Measurements from ENCODE around the gene ASMTL. TPM values are rescaled to one million over a fixed set of nuclear protein-coding genes. Genes with fewer than 3 reads are reported as not detected.

ASMTL gene
- total and polyA plus RNA-seq, 2 experiments from 2014 or later = 15.7 to 36.2 TPM

DNA sequence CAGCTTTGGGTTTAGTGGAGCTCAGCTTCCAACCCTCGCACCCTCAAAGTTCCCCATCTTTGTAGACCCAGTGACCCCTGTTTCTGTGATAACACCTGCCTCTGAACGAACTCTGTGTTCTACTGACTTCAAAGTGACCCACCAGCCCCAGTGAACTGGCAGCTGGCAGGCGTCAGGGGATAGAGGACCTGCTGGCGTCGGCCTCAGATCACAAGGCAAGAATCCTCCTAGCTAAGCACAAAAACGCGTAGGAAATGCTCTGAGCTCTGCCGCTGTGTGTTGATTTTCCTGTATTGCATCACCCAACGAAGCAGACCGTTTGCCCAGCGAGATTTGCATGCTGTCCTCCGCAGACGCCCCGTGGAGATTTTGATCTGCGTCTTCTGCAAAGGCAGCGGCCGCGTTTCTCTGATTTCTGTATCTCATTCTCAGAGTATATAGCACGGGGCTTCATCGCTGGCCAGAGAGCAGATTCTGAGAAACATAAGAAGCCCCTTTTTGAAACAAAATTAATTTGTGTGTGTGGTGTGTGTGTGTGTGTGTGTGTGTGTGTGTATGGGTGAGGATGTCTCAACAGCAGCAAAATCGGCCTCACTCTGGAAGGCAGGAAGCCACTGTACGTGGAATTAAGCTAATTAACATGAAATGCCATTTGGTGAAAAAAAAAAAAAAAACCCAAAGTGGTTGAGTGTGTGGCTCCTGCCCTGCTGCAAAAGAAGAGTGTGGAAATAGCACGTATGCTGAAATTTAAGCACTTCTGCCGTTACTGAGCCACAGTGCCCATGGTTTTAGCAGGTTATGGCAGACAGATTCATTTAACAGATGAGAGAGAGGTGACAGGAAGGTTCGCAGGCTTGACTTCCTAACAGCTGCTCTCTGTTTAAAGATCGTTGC is 29.2 kb upstream of the ASMTL start:
- Histone ChIP-seq H3F3A (ENCODE audit: insufficient read depth) (no peaks in the 10 kb centered on the region), H3K4me1 (ENCODE audit: insufficient read depth) (no peaks in the 10 kb centered on the region), H3K9me2 (ENCODE audit: insufficient read depth) (no peaks in the 10 kb centered on the region), H3K27ac (peak overlapping the region; percentile 9; the same call in 1 of the 2 replicates), H3K79me2 (ENCODE audit: insufficient read depth) (no peaks in the 10 kb centered on the region), H3K36me3 (ENCODE audit: low read depth) (no peaks in the 10 kb centered on the region), H3K4me3 (peak overlapping the region; percentile 57), H2AFZ (peak overlapping the region; percentile 84), H3K9me3 (ENCODE audit: low read depth) (no peaks in the 10 kb centered on the region), H4K20me1 (ENCODE audit: insufficient read depth) (no peaks in the 10 kb centered on the region), H3K27me3 (replicated peaks; ENCODE audit: insufficient read depth) (no peaks in the 10 kb centered on the region), H3K4me2 (ENCODE audit: unreplicated experiment) (peak overlapping the region; percentile 68), H3K9ac (peak overlapping the region; percentile 55)
- WGBS, 2 experiments (ENCODE audit: low coverage in 1 of 2, low lambda C conversion rate in 2 of 2, missing lambda C conversion rate in 2 of 2) = 5 to 6% methylated on average over 24 to 26 of the region's 26 CpGs
- in situ Hi-C loops (cut with MboI) = no loop called here
- TF ChIP-seq EZH2phosphoT487 (IDR thresholded peaks at IDR 0.05; ENCODE audit: insufficient read depth, low read depth) = no peak
- TF ChIP-seq EZH2 (IDR thresholded peaks at IDR 0.05; ENCODE audit: insufficient read depth, poor library complexity, severe bottlenecking) = no peak
- peak; percentile 82 for DNase-seq

DNA sequence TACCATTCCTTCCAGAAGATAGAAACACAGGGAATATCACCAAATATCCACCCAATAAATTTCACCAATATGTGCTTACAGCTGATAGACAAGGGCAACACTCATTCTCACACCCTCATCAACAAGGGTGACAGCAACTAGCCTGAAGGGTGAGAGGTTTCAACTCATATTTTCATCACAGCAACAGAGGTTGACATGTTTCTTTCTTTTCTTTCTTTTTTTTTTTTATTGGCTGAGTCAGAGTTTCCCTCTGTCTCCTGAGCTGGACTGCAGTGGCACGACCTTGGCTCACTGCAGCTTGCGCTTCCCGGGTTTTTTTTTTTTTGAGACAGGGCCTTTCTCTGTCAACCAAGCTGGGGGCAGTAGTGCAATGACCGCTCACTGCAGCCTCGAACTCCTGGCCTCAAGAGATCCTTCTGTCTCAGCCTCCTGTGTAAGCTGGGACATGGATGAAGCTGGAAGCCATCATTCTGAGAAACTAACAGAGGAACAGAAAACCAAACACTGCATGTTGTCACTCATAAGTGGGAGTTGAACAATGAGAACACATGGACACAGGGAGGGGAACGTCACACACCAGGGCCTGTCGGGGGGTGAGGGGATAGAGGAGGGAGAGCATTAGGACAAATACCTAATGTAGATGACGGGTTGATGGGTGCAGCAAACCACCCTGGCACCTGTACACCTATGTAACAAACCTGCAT is 27.5 kb upstream of the ASMTL start:
- H3K36me3 ChIP-seq (ENCODE audit: low read depth) = no peaks in the 10 kb centered on the region
- in situ Hi-C loops (cut with MboI) = no loop called here
- H4K20me1 ChIP-seq (ENCODE audit: insufficient read depth) = no peaks in the 10 kb centered on the region
- no peaks in the 10 kb centered on the region for H3K9me3 ChIP-seq (ENCODE audit: low read depth)
- no peak overlapping the region for H3K4me2 ChIP-seq (ENCODE audit: unreplicated experiment)
- DNase-seq = no peak
- no peak overlapping the region for H3K4me3 ChIP-seq
- 21 to 29% methylated on average over 8 of the region's 8 CpGs for WGBS, 2 experiments (ENCODE audit: low coverage in 1 of 2, low lambda C conversion rate in 2 of 2, missing lambda C conversion rate in 2 of 2)
- no peaks in the 10 kb centered on the region for H3K9me2 ChIP-seq (ENCODE audit: insufficient read depth)
- H3F3A ChIP-seq (ENCODE audit: insufficient read depth) = no peaks in the 10 kb centered on the region
- H2AFZ ChIP-seq = no peak overlapping the region
- no peaks in the 10 kb centered on the region for H3K79me2 ChIP-seq (ENCODE audit: insufficient read depth)
- no peaks in the 10 kb centered on the region for H3K4me1 ChIP-seq (ENCODE audit: insufficient read depth)
- no peak overlapping the region for H3K27ac ChIP-seq
- no peak overlapping the region for H3K9ac ChIP-seq
- TF ChIP-seq EZH2 (IDR thresholded peaks at IDR 0.05; ENCODE audit: insufficient read depth, poor library complexity, severe bottlenecking) (no peak), EZH2phosphoT487 (IDR thresholded peaks at IDR 0.05; ENCODE audit: insufficient read depth, low read depth) (no peak)
- H3K27me3 ChIP-seq (replicated peaks; ENCODE audit: insufficient read depth) = no peaks in the 10 kb centered on the region

DNA sequence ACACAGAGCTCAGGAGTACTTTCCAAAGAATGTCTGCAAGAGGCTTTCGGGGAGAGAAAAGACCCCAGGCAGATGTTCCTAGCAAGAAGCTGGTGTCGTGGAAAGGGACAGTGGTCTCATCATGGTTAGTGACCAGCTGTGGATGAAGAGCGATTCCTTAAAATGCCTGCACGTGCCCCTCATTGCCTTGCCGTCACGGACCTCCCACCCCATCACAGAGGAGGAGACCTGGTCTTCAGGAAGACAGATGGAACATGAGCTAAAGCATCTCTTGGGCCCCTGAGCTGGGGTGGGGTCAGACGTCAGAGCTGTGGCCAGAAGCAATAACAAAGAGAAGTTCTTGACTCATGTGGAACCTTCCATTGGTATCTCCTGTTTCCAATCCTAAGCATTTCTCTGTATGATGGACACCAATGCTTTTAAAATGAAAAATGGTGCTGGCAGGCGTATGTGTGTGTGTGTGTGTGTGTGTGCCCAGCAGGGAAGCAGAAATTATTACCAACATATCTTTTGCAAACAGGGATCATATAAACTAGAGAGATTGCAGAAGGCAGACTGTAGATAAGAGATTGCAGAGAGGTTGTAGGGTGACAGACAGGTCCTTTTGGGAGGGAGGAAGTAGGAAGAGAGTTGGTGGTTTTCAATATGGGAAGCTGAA is 25.2 kb upstream of the ASMTL start:
- TF ChIP-seq EZH2 (IDR thresholded peaks at IDR 0.05; ENCODE audit: insufficient read depth, poor library complexity, severe bottlenecking) (no peak), EZH2phosphoT487 (IDR thresholded peaks at IDR 0.05; ENCODE audit: insufficient read depth, low read depth) (no peak)
- Histone ChIP-seq H3K4me1 (ENCODE audit: insufficient read depth) (no peaks in the 10 kb centered on the region), H3K4me2 (ENCODE audit: unreplicated experiment) (no peak overlapping the region), H3K27ac (no peak overlapping the region), H2AFZ (no peak overlapping the region), H3K9ac (no peak overlapping the region), H3K27me3 (replicated peaks; ENCODE audit: insufficient read depth) (no peaks in the 10 kb centered on the region), H3K36me3 (ENCODE audit: low read depth) (no peaks in the 10 kb centered on the region), H3K9me2 (ENCODE audit: insufficient read depth) (no peaks in the 10 kb centered on the region), H4K20me1 (ENCODE audit: insufficient read depth) (no peaks in the 10 kb centered on the region), H3K79me2 (ENCODE audit: insufficient read depth) (no peaks in the 10 kb centered on the region), H3K9me3 (ENCODE audit: low read depth) (no peaks in the 10 kb centered on the region), H3F3A (ENCODE audit: insufficient read depth) (no peaks in the 10 kb centered on the region), H3K4me3 (no peak overlapping the region)
- 45 to 47% methylated on average over 8 of the region's 8 CpGs for WGBS, 2 experiments (ENCODE audit: low coverage in 1 of 2, low lambda C conversion rate in 2 of 2, missing lambda C conversion rate in 2 of 2)
- in situ Hi-C loops (cut with MboI) = no loop called here
- no peak for DNase-seq

DNA sequence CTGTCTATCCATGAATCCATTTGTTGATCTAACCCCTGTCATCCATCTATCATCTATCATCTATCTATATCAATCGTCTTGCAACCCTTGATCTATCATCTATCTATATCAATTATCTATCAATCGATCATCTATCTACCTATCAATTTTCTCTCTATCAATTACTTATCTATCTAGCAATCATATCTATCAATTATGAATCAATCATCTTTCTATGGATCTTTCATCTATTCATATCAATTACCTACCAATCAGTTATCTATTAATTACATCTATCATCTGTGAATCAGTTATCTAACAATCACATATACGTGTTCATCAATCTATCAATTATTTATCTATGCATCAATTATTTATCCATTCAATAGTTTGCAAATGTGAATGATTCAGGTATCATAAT is 24.5 kb upstream of the ASMTL start:
- H3K27me3 ChIP-seq (replicated peaks; ENCODE audit: insufficient read depth) = no peaks in the 10 kb centered on the region
- no peak overlapping the region for H3K27ac ChIP-seq
- no peak for DNase-seq
- no peak overlapping the region for H3K9ac ChIP-seq
- H3K4me2 ChIP-seq (ENCODE audit: unreplicated experiment) = no peak overlapping the region
- H2AFZ ChIP-seq = no peak overlapping the region
- H3K9me2 ChIP-seq (ENCODE audit: insufficient read depth) = no peaks in the 10 kb centered on the region
- H4K20me1 ChIP-seq (ENCODE audit: insufficient read depth) = no peaks in the 10 kb centered on the region
- H3K9me3 ChIP-seq (ENCODE audit: low read depth) = no peaks in the 10 kb centered on the region
- H3K36me3 ChIP-seq (ENCODE audit: low read depth) = no peaks in the 10 kb centered on the region
- TF ChIP-seq EZH2phosphoT487 (IDR thresholded peaks at IDR 0.05; ENCODE audit: insufficient read depth, low read depth) = no peak
- no peak for TF ChIP-seq EZH2 (IDR thresholded peaks at IDR 0.05; ENCODE audit: insufficient read depth, poor library complexity, severe bottlenecking)
- H3K4me1 ChIP-seq (ENCODE audit: insufficient read depth) = no peaks in the 10 kb centered on the region
- in situ Hi-C loops (cut with MboI) = no loop called here
- H3K79me2 ChIP-seq (ENCODE audit: insufficient read depth) = no peaks in the 10 kb centered on the region
- WGBS, 2 experiments (ENCODE audit: low coverage in 1 of 2, low lambda C conversion rate in 2 of 2, missing lambda C conversion rate in 2 of 2) = 30 to 42% methylated on average over 3 of the region's 3 CpGs
- no peak overlapping the region for H3K4me3 ChIP-seq
- H3F3A ChIP-seq (ENCODE audit: insufficient read depth) = no peaks in the 10 kb centered on the region
